HG02870 (cell line): ENCODE results near the gene SP100.
"Not testable (repeated sequence)": the region's sequence is repeated elsewhere in the genome, so short reads cannot be mapped to it uniquely, and the experiment has no call there.

Source experiments
- ATAC-seq: cut with Tn5 transposase; IDR thresholded peaks from one replicate; pipeline ENCODE4 v1.9.1; 2021; ENCODE audit warnings: mild to moderate bottlenecking, moderate library complexity; ENCODE audit not compliant: unreplicated experiment

SP100 gene

GRCh38 chr2:230416061-230416721 is at the start of gene SP100:
SP100 (plus strand) TSS chr2:230416201; CDS start chr2:230416297, 96 bp downstream.
- peak; percentile 80 for ATAC-seq

GRCh38 chr2:230382108-230382507 is 33.9 kb upstream of the SP100 start:
- ATAC-seq, result no peak

GRCh38 chr2:230383453-230383852 is 32.5 kb upstream of the SP100 start:
- no peak for ATAC-seq

GRCh38 chr2:230384986-230385385 is 31.0 kb upstream of the SP100 start:
- no peak for ATAC-seq

GRCh38 chr2:230394301-230394700 is 21.7 kb upstream of the SP100 start:
- ATAC-seq, result no peak

GRCh38 chr2:230398698-230399097 is 17.3 kb upstream of the SP100 start:
- ATAC-seq, result not testable (repeated sequence)

GRCh38 chr2:230400041-230400440 is 16.0 kb upstream of the SP100 start:
- no peak for ATAC-seq

GRCh38 chr2:230400454-230400853 is 15.5 kb upstream of the SP100 start:
- ATAC-seq, result no peak

GRCh38 chr2:230401026-230401425 is 15.0 kb upstream of the SP100 start:
- ATAC-seq, result not testable (repeated sequence)

- no peak for ATAC-seq
These were observed 12.3 kb upstream of the SP100 start for GRCh38 chr2:230403746-230404145.

GRCh38 chr2:230405824-230406223 is 10.2 kb upstream of the SP100 start:
- no peak for ATAC-seq

- no peak for ATAC-seq
These were observed 7.7 kb upstream of the SP100 start for GRCh38 chr2:230408244-230408842.

GRCh38 chr2:230409316-230409715 is 6.7 kb upstream of the SP100 start:
- not testable (repeated sequence) for ATAC-seq

- no peak for ATAC-seq
These were observed 5.7 kb upstream of the SP100 start for GRCh38 chr2:230410263-230410662.

GRCh38 chr2:230410861-230411569 is 5.0 kb upstream of the SP100 start:
- no peak for ATAC-seq

GRCh38 chr2:230411570-230412370 is 4.2 kb upstream of the SP100 start:
- ATAC-seq, result peak; percentile 53

GRCh38 chr2:230412371-230412711 is 3.7 kb upstream of the SP100 start:
- no peak for ATAC-seq

GRCh38 chr2:230412846-230413245 is 3.2 kb upstream of the SP100 start:
- ATAC-seq, result no peak

GRCh38 chr2:230413479-230413878 is 2.5 kb upstream of the SP100 start:
- ATAC-seq, result no peak

GRCh38 chr2:230414302-230414701 is 1.7 kb upstream of the SP100 start:
- ATAC-seq, result no peak

GRCh38 chr2:230417436-230417835 is 1.4 kb downstream of the SP100 start:
- no peak for ATAC-seq
